HL-60 (cell line): ENCODE results near the gene SEMA3B.

Experiments used
- GABPA ChIP-seq: IDR thresholded peaks from 2 replicates; pipeline ENCODE4 v1.6.1; 2012; ENCODE audit warnings: low read depth
- TF ChIP-seq, protein P1 (sequence below): IDR thresholded peaks from one replicate; pipeline ENCODE4 v1.5.1; 2011; ENCODE audit warnings: low read length, control low read depth, inconsistent platforms; ENCODE audit not compliant: insufficient read depth

DNA sequence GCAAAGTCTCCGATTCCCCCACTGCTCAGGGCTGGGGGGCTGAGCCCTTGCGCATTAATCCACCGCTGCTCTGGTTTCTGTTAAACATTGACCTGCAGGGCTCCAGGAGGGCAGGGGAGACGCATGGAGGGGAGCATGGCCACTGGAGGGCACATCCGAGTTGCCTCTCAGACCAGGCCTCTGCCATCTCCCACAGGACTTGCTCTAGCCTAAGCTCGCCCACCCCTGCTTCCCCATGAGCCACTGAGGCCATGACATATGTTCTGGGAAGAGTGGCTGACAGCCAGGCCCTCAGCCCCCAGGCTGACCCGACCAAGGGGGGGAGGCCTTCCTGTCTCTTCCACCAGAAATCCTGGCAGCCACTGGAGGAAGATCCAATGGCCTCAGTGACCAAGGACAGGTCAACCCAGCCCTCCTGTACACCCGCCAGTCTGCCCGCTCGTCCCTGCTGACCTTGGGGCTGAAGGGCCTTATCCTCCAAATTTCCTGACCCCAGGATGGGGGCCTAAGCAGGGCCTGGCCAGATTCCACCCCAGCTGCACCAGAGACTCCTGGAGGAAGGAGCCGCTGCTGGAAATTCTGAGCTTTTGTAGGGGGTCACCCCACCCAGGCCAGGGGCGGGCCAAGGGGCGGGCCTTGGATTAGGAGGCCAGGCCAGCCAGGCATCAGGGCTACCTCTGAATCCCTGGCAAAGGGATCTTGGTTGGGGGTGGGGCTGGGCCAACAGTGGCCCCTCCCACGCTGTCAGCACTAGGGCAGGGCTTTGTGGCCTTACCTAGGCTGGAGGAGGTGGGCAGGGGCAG lies 34.3 kb downstream of the SEMA3B start, which contains the start of gene HYAL1:
- TF ChIP-seq, protein P1, sequence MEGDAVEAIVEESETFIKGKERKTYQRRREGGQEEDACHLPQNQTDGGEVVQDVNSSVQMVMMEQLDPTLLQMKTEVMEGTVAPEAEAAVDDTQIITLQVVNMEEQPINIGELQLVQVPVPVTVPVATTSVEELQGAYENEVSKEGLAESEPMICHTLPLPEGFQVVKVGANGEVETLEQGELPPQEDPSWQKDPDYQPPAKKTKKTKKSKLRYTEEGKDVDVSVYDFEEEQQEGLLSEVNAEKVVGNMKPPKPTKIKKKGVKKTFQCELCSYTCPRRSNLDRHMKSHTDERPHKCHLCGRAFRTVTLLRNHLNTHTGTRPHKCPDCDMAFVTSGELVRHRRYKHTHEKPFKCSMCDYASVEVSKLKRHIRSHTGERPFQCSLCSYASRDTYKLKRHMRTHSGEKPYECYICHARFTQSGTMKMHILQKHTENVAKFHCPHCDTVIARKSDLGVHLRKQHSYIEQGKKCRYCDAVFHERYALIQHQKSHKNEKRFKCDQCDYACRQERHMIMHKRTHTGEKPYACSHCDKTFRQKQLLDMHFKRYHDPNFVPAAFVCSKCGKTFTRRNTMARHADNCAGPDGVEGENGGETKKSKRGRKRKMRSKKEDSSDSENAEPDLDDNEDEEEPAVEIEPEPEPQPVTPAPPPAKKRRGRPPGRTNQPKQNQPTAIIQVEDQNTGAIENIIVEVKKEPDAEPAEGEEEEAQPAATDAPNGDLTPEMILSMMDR: peak; percentile 2
- TF ChIP-seq GABPA: no peak
